DOHH2 (cell line): ENCODE results near the gene KRTCAP2.

ENCODE experiments used
- CTCF ChIP-seq: fragments of 200-600 bp; sonication (generic); IDR thresholded peaks from one replicate; pipeline ENCODE4 v1.5.1; 2014; ENCODE audit warnings: antibody characterized with exemption, mild to moderate bottlenecking, low read depth, low read length; ENCODE audit not compliant: poor library complexity, severe bottlenecking
- EZH2phosphoT487 ChIP-seq: fragments of 200-600 bp; sonication (generic); IDR thresholded peaks from 2 replicates; pipeline ENCODE4 v1.6.1; 2017; ENCODE audit warnings: borderline replicate concordance, mild to moderate bottlenecking, antibody characterized with exemption, low read length, moderate library complexity, mixed read lengths

DNA sequence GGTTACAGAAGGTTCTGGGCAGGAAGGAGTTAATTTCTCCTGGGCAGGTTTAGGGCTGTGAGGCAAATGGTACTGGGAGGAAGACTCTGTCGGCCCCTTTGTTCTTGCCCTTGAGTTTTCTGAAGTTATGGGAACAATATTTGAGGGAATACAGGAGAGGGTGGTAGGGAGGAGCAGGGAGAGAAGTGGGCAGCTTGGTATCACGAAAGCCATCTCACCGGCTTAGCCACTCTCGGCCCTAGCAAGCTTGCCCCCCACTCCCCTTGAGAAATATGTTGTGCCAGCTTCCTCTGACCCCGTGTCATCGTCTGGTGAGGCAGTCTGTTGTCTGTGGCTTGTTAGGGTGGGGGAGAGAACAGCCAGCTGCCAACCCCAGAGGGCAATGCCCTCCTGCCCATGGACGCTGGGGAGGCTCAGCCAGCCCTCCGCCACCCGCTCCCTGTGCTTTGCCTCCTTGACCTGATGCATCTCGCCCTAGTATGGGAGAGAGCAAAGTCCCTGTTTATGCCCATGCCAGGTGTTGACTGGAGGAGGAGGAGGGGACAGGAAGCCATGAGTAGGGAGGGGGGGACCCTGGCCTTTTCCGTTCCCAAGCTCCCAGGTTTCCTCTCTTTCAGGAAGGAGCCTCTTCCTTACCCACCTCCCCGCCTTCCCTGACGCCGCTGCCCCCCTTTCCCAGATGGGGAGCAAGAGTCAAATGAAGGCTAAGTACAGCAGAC is 44.2 kb downstream of the KRTCAP2 start:
- TF ChIP-seq CTCF: no peak
- TF ChIP-seq EZH2phosphoT487: no peak
